ENCODE data around the gene FAM72B.
"Not testable (repeated sequence)": the region's sequence is repeated elsewhere in the genome, so short reads cannot be mapped to it uniquely, and the experiment has no call there.

Gene FAM72B

DNA sequence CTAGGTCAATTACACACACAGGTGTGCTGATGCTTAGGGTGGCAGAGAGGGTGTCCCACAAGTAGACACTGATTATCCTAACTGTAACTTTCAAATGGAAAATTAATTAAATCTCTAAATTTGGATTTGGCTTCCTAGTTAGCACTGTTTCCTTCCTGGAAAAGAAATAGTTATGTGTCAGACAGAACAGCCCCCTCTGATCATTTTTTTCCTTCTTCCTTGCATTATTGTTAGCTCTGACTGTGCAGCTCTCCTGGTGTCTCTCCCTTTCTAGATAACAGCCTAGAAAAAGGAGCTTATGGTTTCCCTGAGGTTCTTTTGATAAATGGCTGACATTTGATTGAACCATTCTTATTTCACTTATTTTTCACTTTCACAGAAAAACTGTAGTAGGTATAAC lies 31.4 kb downstream of the FAM72B start:
- DNase-seq (ENCODE audit: low spot score), result not testable (repeated sequence)

DNA sequence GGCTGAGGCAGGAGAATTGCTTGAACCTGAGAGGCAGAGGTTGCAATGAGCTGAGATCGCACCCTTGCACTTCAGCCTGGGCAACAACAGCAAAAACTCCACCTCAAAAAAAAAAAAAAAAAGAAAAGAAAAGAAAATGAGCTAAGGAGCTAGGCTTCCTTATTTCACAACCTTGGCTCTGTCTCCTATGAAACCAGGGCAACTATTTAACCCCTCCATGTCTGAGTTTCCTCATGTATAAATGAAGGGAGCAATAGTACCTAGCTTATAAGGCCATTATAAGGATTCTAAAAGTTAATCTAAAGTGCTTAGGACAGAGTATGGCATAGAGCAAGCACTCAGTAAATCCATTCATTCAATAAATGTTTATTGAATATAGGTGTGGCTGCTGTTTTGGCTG lies 32.8 kb downstream of the FAM72B start:
- DNase-seq (ENCODE audit: low spot score), result not testable (repeated sequence)

DNA sequence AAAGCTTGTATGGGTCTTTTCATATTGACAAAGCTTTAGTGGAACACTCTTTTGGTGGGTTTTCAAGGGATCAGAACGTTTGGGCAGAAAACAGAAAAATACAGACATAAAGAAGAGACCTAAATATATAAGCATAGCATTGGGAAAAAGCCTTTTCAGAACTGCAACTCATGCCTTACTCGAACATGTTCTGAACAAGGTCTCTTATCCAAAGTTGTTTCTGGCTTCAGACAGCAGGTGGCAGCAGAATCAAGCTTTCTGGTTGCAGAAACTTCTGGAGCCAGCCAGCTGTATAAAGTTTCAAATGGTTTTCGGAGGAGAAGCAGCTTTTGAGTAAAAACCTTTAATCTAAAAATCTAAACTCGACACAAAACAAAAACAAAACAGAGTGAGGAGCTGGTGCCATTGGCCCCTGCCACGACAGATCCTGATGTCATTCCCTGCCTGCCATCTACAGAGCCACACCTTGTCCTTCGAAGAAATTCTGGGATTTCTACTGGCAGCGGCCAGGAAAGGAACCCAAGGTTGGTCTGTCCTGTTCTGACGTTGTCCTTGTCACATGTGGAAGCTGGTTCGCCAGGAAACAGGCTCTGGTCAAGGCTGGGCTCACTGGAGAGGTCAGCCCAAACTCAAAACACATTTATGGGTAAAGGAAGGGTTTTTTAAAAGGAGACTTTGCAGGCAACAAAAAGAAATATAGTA lies 35.5 kb downstream of the FAM72B start:
- not testable (repeated sequence) for DNase-seq (ENCODE audit: low spot score)

DNA sequence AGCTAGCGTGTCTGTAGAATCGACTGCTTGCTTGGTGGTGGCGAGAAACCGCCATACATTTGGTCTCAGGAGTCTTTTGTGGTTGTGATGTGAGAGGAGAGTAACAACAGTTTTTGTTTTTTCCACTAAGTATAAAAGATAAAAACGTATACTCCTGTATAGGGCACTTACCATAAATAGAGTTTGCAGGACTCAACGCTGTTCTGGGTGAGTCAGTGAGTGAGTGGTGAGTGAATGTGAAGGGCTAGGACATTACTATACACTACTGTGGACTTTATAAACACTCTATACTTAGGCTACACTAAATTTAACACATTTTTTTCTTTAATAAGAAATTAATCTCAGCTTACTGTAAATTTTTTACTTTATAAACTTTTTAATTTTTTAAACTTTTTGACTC lies 43.7 kb downstream of the FAM72B start:
- DNase-seq (ENCODE audit: low spot score), result not testable (repeated sequence)

DNA sequence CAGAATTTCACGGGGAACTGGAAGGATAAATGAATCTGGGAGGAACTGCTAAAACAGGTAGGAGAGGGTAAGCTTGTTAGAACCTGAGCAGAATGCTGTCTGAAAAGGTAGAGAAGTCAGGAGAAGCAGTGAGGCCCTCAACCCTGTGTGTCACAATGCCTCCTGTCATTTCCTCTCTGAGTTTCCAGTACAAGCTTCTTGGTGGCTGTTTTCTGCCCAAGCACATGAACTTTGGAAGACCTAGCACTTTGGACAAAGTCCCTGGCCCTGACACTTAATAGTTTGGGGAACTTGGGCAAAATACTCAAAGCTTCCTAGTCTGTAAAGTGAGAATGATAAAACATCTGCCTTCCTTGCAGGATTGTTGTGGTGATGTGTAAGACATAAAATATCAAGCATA lies 52.6 kb downstream of the FAM72B start:
- not testable (repeated sequence) for DNase-seq (ENCODE audit: low spot score)

DNA sequence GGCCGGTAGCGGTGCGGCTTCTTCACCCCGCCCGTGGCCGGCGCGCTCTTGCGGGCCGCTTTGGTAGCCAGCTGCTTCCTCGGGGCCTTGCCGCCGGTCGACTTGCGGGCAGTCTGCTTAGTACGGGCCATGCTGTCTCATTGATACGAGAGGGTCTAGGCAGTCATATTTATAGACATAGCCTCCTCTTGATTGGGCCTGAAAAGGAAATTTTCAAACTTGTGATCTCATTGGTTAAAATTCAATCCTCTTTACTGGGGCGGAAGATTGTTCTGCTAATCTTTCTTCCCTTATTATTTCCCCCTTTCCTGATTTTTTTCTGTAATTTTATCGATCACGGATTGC lies 65.7 kb downstream of the FAM72B start:
- DNase-seq (ENCODE audit: low spot score), result not testable (repeated sequence)
